Nephron (organoid): ENCODE data around the gene CTSF.

ENCODE experiments used
- H3K27ac Mint-ChIP-seq, 3 experiments: 2 replicates each; pipeline ENCODE4 v1.8.0; 2020; ENCODE audit warnings: mixed read lengths in 3 of 3, mild to moderate bottlenecking in 2 of 3, moderate library complexity in 1 of 3
- H3K27me3 Mint-ChIP-seq: 2 replicates; pipeline ENCODE4 v1.8.0; 2021; ENCODE audit warnings: low read depth, mild to moderate bottlenecking, moderate library complexity, mixed read lengths
- H3K36me3 Mint-ChIP-seq: 2 replicates; pipeline ENCODE4 v1.8.0; 2020; ENCODE audit warnings: low read depth, mixed read lengths
- H3K4me1 Mint-ChIP-seq: 2 replicates; pipeline ENCODE4 v1.8.0; 2020; ENCODE audit warnings: mixed read lengths
- H3K4me3 Mint-ChIP-seq, 3 experiments: 2 replicates each; pipeline ENCODE4 v1.8.0; 2020; ENCODE audit warnings: mild to moderate bottlenecking in 3 of 3, mixed read lengths in 3 of 3, moderate library complexity in 2 of 3
- H3K9me3 Mint-ChIP-seq: 2 replicates; pipeline ENCODE4 v1.8.0; 2020; ENCODE audit warnings: mixed read lengths
- TF ChIP-seq, protein P1 (sequence below), 3 experiments: fragments of 200-600 bp; sonication (generic); IDR thresholded peaks; one replicate each; pipeline ENCODE4 v1.5.0; 2021; ENCODE audit warnings: antibody characterized with exemption in 3 of 3; ENCODE audit not compliant: unreplicated experiment in 3 of 3

CTSF gene

DNA sequence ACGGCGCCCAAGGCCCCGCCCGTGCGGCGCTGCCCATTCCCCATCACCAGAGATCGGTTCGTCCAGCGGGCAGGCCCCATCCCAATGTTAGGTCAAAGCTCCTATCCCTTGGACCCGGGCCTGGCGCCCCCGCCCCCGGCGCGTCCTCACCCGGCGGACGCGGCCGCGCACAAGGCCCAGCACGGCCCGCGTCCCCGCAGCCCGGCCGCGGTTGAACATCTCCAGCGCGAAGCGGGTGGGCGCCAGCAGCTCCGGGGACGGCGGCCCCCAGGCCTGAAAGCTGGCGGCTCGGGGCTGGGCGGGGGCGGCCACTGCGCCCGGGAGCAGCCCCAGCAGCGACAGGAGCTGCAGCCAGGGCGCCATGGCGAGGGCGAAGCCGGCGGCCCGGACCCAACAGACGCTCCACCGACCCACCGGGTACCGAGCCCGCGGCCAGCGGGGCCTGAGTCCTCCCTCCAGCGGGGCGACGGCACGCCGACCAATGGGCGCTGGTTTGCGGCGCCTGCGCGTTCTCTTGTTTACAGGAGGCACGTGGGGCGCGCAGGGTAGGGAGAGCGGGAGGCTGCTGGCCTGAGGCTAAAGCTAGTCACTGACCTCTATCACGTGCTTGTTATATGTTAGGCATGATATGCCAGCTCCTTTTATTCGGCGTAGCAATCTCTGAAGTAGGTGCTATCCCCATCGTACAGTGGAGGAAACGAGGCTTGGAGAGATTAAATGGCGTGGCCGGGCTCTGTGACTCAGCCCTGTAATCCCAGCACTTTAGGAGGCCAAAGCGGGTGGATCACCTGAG is at the start of gene CTSF:
Gene CTSF (minus strand): TSS at position 483 of the 793 bp plus-strand sequence. CDS start 120 bp downstream, at position 363.
- Mint-ChIP-seq H3K27me3 (peaks cover 5% of the 10 kb centered on the region), H3K4me1 (peaks cover 13% of the 10 kb centered on the region), H3K4me3 (no peak within 1 kb of the TSS), H3K27ac (no peak within 1 kb of the TSS), H3K36me3 (no peaks in the 10 kb centered on the region), H3K9me3 (no peaks in the 10 kb centered on the region)
- TF ChIP-seq, protein P1, sequence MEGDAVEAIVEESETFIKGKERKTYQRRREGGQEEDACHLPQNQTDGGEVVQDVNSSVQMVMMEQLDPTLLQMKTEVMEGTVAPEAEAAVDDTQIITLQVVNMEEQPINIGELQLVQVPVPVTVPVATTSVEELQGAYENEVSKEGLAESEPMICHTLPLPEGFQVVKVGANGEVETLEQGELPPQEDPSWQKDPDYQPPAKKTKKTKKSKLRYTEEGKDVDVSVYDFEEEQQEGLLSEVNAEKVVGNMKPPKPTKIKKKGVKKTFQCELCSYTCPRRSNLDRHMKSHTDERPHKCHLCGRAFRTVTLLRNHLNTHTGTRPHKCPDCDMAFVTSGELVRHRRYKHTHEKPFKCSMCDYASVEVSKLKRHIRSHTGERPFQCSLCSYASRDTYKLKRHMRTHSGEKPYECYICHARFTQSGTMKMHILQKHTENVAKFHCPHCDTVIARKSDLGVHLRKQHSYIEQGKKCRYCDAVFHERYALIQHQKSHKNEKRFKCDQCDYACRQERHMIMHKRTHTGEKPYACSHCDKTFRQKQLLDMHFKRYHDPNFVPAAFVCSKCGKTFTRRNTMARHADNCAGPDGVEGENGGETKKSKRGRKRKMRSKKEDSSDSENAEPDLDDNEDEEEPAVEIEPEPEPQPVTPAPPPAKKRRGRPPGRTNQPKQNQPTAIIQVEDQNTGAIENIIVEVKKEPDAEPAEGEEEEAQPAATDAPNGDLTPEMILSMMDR (IDR thresholded peaks at IDR 0.05; ENCODE audit: unreplicated experiment in 3 of 3), result no peak

DNA sequence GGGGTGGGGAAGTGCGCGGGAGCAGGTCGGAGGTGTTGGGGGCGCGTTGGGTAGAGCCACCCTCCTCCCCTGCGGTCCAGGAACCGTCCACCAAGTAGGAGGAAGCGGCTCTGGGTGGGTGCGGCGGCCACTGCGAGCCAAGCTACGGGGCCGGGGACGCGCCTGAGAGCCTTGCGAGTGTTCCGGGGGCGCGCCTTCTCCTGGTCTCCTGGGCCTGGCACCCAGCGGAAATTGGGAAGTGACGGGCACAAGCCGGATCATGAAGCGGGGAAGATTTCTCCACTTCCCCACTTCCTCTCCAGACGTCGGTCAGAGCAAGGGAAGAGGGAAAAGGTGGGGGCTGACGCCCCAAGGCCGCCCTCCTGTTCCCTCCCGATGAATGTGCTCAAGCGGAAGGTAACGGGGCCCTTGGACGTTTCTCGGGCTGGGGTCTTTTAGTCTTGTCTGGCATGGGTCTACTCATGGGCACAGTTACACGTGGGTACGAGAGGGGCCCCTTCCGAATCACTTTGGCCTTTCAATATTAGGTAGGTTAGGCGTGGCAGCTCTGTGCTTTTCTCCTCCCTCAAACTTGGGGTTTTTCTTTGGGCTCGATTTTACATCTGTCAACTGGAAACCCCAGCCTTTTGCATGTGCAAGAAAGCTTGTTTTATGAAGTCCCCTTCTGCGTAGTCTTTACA is 48.9 kb upstream of the CTSF start:
- peak overlapping the region; percentile 87 to 99 (median 98) for H3K27ac Mint-ChIP-seq
- TF ChIP-seq, protein P1 (IDR thresholded peaks at IDR 0.05; ENCODE audit: unreplicated experiment in 3 of 3), result no peak
- no peaks in the 10 kb centered on the region for H3K27me3 Mint-ChIP-seq
- peaks cover 32% of the 10 kb centered on the region for H3K4me1 Mint-ChIP-seq
- peak overlapping the region; percentile 99 for H3K4me3 Mint-ChIP-seq
- peaks cover 28% of the 10 kb centered on the region for H3K36me3 Mint-ChIP-seq
- no peaks in the 10 kb centered on the region for H3K9me3 Mint-ChIP-seq

DNA sequence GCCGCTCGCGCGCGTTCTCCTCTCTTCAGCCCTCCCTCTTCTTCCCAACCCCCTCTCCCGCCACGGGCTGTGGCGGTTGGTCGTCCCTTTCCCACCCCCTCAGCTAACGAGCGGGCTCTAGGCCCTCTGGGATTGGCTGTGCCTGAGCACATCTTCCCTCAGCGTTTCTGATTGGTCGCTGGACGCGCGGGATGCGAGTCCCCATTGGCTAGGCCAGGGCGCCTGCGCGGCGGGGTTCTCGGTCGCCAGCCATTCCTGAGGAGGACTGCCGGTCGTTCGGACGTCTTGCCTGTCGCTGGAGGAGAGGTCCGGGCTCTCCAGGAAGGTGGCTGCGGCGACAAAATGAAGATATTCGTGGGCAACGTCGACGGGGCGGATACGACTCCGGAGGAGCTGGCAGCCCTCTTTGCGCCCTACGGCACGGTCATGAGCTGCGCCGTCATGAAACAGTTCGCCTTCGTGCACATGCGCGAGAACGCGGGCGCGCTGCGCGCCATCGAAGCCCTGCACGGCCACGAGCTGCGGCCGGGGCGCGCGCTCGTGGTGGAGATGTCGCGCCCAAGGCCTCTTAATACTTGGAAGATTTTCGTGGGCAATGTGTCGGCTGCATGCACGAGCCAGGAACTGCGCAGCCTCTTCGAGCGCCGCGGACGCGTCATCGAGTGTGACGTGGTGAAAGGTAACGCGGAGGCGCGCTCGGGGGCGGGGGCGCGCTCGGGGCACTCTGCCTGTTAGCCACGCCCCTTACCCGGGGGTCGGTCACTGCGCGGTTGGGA is 48.2 kb upstream of the CTSF start, which contains the start of gene RBM14:
Gene RBM14 (plus strand): TSS at position 252 of the 776 bp plus-strand sequence. CDS start 91 bp downstream, at position 343.
- TF ChIP-seq, protein P1 (IDR thresholded peaks at IDR 0.05; ENCODE audit: unreplicated experiment in 3 of 3), result no peak
- Mint-ChIP-seq H3K27ac (peak within 1 kb of the TSS; percentile 87 to 99 (median 98)), H3K36me3 (peaks cover 26% of the 10 kb centered on the region), H3K4me3 (peak within 1 kb of the TSS; percentile 99), H3K9me3 (no peaks in the 10 kb centered on the region), H3K4me1 (peaks cover 32% of the 10 kb centered on the region), H3K27me3 (no peaks in the 10 kb centered on the region)

DNA sequence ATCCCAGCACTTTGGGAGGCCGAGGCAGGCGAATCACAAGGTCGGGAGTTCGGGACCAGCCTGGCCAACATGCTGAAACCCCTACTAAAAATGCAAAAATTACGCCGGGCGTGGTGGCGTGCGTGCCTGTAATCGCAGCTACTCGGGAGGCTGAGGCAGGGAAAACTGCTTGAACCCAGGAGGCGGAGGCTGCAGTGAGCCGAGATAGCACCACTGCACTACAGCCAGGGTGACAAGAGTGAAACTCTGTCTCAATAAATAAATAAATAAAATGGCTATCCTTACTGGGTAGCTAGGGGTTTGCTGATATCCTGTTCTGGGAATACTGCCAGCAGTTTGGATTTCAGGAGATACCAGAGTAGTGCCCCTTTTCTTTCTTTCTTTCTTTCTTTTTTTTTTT is 45.7 kb upstream of the CTSF start:
- TF ChIP-seq, protein P1 (IDR thresholded peaks at IDR 0.05; ENCODE audit: unreplicated experiment in 3 of 3), result no peak
- peaks cover 13% of the 10 kb centered on the region for H3K36me3 Mint-ChIP-seq
- H3K9me3 Mint-ChIP-seq, result no peaks in the 10 kb centered on the region
- H3K4me3 Mint-ChIP-seq, result peak overlapping the region in 1 of 3 experiments; percentile 44
- no peak overlapping the region for H3K27ac Mint-ChIP-seq
- H3K27me3 Mint-ChIP-seq, result no peaks in the 10 kb centered on the region
- H3K4me1 Mint-ChIP-seq, result peaks cover 29% of the 10 kb centered on the region

DNA sequence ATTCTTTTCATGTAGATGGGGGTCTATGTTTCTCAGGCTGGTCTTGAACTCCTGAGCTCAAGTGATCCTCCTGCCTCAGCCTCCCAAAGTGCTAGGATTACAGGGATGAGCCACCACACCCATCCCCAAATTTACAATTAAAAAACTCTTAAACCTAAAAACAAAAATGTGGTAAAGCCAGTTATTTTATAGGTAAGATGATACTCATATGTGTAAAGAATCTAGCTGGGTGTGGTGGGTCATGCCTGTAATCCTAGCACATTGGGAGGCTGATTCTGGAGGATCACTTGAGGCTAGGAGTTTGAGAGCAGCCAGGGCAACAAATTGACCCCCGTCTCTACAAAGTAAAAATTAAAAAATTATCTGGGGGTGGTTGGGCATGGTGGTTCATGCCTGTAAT is 44.1 kb upstream of the CTSF start:
- TF ChIP-seq, protein P1 (IDR thresholded peaks at IDR 0.05; ENCODE audit: unreplicated experiment in 3 of 3), result no peak
- H3K4me1 Mint-ChIP-seq, result peaks cover 15% of the 10 kb centered on the region

More for the DNA sequence above, 44.1 kb upstream of the CTSF start:
- H3K27ac Mint-ChIP-seq, result peak overlapping the region in 1 of 3 experiments; percentile 35
- no peaks in the 10 kb centered on the region for H3K27me3 Mint-ChIP-seq
- no peak overlapping the region for H3K4me3 Mint-ChIP-seq
- no peaks in the 10 kb centered on the region for H3K36me3 Mint-ChIP-seq
- H3K9me3 Mint-ChIP-seq, result no peaks in the 10 kb centered on the region
